Nephron progenitor cell (in vitro differentiated cells): ENCODE measurements around the gene PCTP.

ENCODE experiments used
- DNase-seq: peaks from one replicate; pipeline ENCODE4 v3.0.0; 2021
- H3K27ac Mint-ChIP-seq: 2 replicates; pipeline ENCODE4 v1.8.0; 2021; ENCODE audit warnings: mild to moderate bottlenecking, moderate library complexity, mixed read lengths
- H3K27me3 Mint-ChIP-seq: 2 replicates; pipeline ENCODE4 v1.8.0; 2021; ENCODE audit warnings: mild to moderate bottlenecking, low read depth, mixed read lengths; ENCODE audit not compliant: poor library complexity
- H3K36me3 Mint-ChIP-seq: 2 replicates; pipeline ENCODE4 v1.8.0; 2021; ENCODE audit warnings: low read depth, mixed read lengths
- H3K4me1 Mint-ChIP-seq: 2 replicates; pipeline ENCODE4 v1.8.0; 2021; ENCODE audit warnings: mixed read lengths
- H3K4me3 Mint-ChIP-seq: 2 replicates; pipeline ENCODE4 v1.8.0; 2021; ENCODE audit warnings: mild to moderate bottlenecking, moderate library complexity, mixed read lengths
- H3K9me3 Mint-ChIP-seq: 2 replicates; pipeline ENCODE4 v1.8.0; 2021; ENCODE audit warnings: mild to moderate bottlenecking, moderate library complexity, mixed read lengths
- TF ChIP-seq, protein P1 (sequence below): fragments of 200-600 bp; sonication (generic); IDR thresholded peaks from 2 replicates; pipeline ENCODE4 v1.5.0; 2021; ENCODE audit warnings: antibody characterized with exemption

The PCTP gene

DNA sequence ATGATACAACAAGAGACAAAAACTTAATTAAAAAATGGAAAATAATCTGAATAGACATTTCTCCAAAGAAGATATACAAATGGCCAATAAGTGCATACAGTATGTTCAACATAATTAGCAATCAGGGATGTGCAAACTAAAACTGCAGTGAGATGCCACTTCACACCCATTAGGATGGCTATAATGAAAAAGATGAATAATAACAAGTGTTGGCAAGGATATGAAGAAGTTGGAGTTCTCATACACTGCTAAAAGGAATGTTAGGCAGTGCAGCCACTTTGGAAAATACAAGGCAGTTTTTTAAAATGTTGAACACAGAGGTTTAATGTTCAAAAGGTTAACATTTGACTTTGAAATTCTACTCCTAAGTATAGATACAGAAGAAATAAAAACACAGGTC is 69.8 kb downstream of the PCTP start:
- H3K4me1 Mint-ChIP-seq: no peaks in the 10 kb centered on the region
- peaks cover 11% of the 10 kb centered on the region for H3K9me3 Mint-ChIP-seq
- no peaks in the 10 kb centered on the region for H3K36me3 Mint-ChIP-seq
- no peak for DNase-seq
- no peak overlapping the region for H3K27ac Mint-ChIP-seq
- TF ChIP-seq, protein P1, sequence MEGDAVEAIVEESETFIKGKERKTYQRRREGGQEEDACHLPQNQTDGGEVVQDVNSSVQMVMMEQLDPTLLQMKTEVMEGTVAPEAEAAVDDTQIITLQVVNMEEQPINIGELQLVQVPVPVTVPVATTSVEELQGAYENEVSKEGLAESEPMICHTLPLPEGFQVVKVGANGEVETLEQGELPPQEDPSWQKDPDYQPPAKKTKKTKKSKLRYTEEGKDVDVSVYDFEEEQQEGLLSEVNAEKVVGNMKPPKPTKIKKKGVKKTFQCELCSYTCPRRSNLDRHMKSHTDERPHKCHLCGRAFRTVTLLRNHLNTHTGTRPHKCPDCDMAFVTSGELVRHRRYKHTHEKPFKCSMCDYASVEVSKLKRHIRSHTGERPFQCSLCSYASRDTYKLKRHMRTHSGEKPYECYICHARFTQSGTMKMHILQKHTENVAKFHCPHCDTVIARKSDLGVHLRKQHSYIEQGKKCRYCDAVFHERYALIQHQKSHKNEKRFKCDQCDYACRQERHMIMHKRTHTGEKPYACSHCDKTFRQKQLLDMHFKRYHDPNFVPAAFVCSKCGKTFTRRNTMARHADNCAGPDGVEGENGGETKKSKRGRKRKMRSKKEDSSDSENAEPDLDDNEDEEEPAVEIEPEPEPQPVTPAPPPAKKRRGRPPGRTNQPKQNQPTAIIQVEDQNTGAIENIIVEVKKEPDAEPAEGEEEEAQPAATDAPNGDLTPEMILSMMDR: no peak
- no peak overlapping the region for H3K4me3 Mint-ChIP-seq
- peaks cover 5% of the 10 kb centered on the region for H3K27me3 Mint-ChIP-seq

DNA sequence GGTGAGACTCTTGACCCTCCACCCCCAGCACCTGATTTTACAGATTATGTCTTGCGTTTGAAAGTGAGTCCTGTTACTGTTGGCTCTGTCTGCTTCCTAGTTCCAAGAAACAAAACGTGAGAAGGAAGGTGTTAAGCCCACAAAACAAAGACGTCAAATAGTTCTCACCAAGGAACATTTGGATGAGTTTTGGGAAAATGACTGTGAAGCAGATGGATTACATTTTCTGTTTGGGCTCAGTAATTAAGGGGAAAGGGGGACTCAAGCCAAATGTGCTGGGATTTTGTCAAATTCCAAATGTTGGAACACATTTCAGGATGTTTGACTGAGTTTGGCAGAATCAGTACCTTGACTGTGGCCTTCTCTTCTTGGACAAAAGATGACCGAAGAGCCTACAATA is 71.2 kb downstream of the PCTP start:
- Mint-ChIP-seq H3K36me3 (no peaks in the 10 kb centered on the region), H3K4me1 (no peaks in the 10 kb centered on the region), H3K4me3 (no peak overlapping the region), H3K9me3 (peaks cover 11% of the 10 kb centered on the region), H3K27me3 (peaks cover 5% of the 10 kb centered on the region), H3K27ac (no peak overlapping the region)
- TF ChIP-seq, protein P1: no peak
- DNase-seq: no peak

DNA sequence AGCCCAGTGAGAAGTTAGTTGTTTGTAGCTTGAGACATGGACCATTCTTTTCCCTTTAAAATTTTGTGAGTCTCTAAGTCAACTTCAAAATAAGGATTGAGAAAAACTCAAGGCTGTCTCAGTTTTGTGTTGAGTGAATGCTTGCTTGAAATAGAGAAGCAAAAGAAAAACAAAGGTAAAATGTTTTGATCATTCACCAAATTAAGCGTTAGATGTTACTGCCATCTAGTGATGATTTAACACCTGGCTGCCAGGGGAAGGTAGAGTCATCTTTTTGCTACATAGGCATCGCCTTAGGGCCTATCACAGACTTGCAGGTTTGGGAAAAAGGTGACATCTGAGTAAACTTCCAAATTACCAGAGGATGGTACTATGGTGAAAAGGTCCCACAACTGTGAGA is 74.4 kb downstream of the PCTP start:
- no peak for DNase-seq

More for the DNA sequence above, 74.4 kb downstream of the PCTP start:
- Mint-ChIP-seq H3K36me3 (no peaks in the 10 kb centered on the region), H3K27me3 (no peaks in the 10 kb centered on the region), H3K4me1 (peaks cover 14% of the 10 kb centered on the region), H3K4me3 (no peak overlapping the region), H3K9me3 (peaks cover 6% of the 10 kb centered on the region), H3K27ac (no peak overlapping the region)
- TF ChIP-seq, protein P1: no peak
